ENCODE data around the gene RDH14.

Gene RDH14

DNA sequence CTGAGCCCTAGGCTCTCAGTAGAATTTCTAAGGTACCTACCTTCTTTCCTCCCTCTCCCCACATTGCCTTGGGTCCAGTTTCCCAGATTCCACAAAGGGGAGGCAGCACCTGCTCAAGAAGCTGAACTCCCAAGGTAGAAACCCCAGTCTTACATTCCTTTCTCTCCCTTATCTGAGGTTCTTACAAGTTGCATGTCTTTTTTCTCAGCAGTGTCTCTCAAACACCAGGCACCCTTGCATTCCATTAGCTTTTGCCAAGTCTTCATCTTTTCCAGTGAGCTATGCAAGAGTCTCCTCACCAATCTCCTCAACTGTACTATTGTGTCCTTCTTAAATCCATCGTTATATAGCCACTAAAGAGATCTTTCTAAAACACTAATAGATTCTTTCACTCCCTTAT is 33.0 kb upstream of the RDH14 start:
- Histone ChIP-seq H3K27ac (ENCODE audit: low read length) (no peak overlapping the region), H3K9ac (ENCODE audit: low read length) (no peak overlapping the region), H3K9me3 (ENCODE audit: control insufficient read depth, low read depth, low read length) (no peaks in the 10 kb centered on the region)

DNA sequence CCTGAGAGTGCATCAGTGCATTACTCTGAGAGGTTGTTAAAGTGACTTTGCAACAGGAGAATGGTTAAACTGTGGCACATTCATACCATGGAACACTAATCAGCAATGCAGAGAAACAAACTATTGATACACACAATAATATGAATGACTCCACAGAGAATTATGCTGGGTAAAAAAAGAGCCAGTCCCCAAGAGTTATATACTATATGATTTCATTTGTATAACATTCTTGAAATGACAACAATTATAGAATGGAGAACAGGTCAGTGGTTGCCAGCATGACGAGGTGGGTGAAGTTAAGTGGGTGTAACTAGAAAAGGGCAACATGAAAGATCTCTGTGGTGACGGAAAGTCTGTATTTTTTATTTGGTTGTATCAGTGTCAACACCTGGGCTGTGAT is 31.9 kb upstream of the RDH14 start:
- Histone ChIP-seq H3K4me1 (ENCODE audit: control insufficient read depth, low read depth, low read length) (no peaks in the 10 kb centered on the region), H3K9me3 (ENCODE audit: control insufficient read depth, low read depth, low read length) (no peaks in the 10 kb centered on the region), H3K27ac (ENCODE audit: low read length) (no peak overlapping the region), H3K9ac (ENCODE audit: low read length) (no peak overlapping the region), H3K27me3 (ENCODE audit: control insufficient read depth, insufficient read depth, low read length) (no peaks in the 10 kb centered on the region), H3K36me3 (ENCODE audit: control insufficient read depth, low read depth, low read length) (no peaks in the 10 kb centered on the region), H3K4me3 (ENCODE audit: low read length) (no peak overlapping the region)

More for the DNA sequence above, 33.0 kb upstream of the RDH14 start:
- Histone ChIP-seq H3K4me3 (ENCODE audit: low read length) (no peak overlapping the region), H3K36me3 (ENCODE audit: control insufficient read depth, low read depth, low read length) (no peaks in the 10 kb centered on the region), H3K4me1 (ENCODE audit: control insufficient read depth, low read depth, low read length) (no peaks in the 10 kb centered on the region), H3K27me3 (ENCODE audit: control insufficient read depth, insufficient read depth, low read length) (no peaks in the 10 kb centered on the region)

DNA sequence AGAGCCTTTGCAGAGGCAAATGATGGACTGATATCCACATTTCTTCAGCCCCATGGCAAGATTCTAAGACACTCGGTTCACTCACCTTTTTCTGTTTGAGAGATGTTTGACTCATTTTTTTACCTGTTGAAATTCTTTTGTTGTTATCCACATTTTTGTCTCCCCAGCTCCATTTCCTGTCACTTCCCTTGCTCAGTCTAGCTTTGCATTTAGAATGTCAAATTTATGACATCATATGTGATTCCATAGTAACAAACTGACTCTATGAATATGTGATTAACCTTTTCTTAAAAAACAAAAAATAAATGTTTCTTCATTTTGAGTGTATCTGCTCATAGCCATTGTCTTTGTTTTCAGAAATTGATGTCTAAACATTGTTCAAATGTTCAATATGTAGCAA is 28.9 kb upstream of the RDH14 start, which contains the start of gene NT5C1B:
Gene NT5C1B, minus strand, starts transcription at position 216 of the 400 bp plus-strand sequence. Its CDS starts 101 bp downstream, at position 115.
- no peak within 1 kb of the TSS for H3K27ac ChIP-seq (ENCODE audit: low read length)
- H3K9ac ChIP-seq (ENCODE audit: low read length) = no peak within 1 kb of the TSS
- no peaks in the 10 kb centered on the region for H3K4me1 ChIP-seq (ENCODE audit: control insufficient read depth, low read depth, low read length)
- H3K36me3 ChIP-seq (ENCODE audit: control insufficient read depth, low read depth, low read length) = no peaks in the 10 kb centered on the region
- no peak within 1 kb of the TSS for H3K4me3 ChIP-seq (ENCODE audit: low read length)
- no peaks in the 10 kb centered on the region for H3K27me3 ChIP-seq (ENCODE audit: control insufficient read depth, insufficient read depth, low read length)
- no peaks in the 10 kb centered on the region for H3K9me3 ChIP-seq (ENCODE audit: control insufficient read depth, low read depth, low read length)

DNA sequence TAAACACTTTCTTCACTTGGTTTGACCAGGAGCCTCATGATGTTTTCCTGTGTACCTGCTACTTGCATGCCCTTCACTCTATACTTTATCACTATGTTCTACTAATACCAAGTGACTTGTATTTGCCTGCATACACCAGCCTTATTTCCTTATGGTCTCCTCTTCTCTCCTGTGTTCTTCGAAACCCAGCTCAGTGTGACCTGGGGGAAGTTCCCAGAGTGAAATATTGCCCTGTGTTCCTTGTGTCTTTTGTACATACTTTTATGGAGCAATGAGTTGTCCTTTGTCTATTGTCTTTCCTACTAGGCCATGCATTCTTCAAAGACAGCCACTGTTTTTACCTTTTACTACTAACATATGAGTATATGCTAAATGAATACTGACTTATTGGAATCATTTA is 28.3 kb upstream of the RDH14 start:
- Histone ChIP-seq H3K4me1 (ENCODE audit: control insufficient read depth, low read depth, low read length) (no peaks in the 10 kb centered on the region), H3K4me3 (ENCODE audit: low read length) (no peak overlapping the region), H3K9me3 (ENCODE audit: control insufficient read depth, low read depth, low read length) (no peaks in the 10 kb centered on the region), H3K27me3 (ENCODE audit: control insufficient read depth, insufficient read depth, low read length) (no peaks in the 10 kb centered on the region), H3K36me3 (ENCODE audit: control insufficient read depth, low read depth, low read length) (no peaks in the 10 kb centered on the region), H3K27ac (ENCODE audit: low read length) (no peak overlapping the region), H3K9ac (ENCODE audit: low read length) (no peak overlapping the region)

DNA sequence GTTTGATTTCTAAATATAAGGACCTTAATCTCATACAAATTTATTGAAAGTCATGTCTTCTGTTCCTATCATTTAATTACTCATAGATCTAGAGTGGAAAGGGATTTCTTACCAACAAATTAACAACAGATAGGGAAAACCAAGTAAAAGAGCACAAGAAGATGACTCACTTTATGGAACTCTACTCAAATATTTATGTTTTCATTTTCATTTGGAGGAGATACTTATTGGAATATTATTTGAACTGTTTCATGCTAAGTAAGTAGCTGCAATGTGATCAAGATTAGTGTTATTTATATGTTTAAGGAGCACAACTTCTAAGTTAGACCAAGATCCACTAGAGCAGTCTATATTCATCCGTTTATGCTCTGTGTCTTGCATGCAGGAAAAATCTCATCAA is 27.6 kb upstream of the RDH14 start:
- no peak overlapping the region for H3K4me3 ChIP-seq (ENCODE audit: low read length)
- no peaks in the 10 kb centered on the region for H3K4me1 ChIP-seq (ENCODE audit: control insufficient read depth, low read depth, low read length)
- no peaks in the 10 kb centered on the region for H3K9me3 ChIP-seq (ENCODE audit: control insufficient read depth, low read depth, low read length)
- no peak overlapping the region for H3K9ac ChIP-seq (ENCODE audit: low read length)
- H3K27ac ChIP-seq (ENCODE audit: low read length) = no peak overlapping the region
- H3K36me3 ChIP-seq (ENCODE audit: control insufficient read depth, low read depth, low read length) = no peaks in the 10 kb centered on the region
- no peaks in the 10 kb centered on the region for H3K27me3 ChIP-seq (ENCODE audit: control insufficient read depth, insufficient read depth, low read length)

DNA sequence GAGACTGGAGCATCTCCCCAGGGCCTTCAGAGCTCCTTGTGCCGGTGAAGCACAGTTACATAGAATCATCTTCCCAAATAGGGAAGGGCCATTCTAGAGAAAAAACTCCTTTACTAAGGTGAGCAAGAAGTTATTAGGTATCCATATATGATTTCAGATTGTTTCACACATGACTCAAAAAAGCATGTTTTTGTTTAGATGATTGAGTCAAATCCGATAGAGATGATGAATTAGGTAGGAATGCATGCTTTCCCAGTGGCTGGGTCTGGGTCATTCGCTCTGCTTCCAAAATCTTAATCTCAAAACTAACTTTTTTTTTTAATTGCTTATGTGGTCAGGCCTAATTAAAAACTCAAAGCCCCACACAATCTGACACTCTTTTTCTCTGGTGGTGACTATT is 25.1 kb upstream of the RDH14 start:
- Histone ChIP-seq H3K4me1 (ENCODE audit: control insufficient read depth, low read depth, low read length) (no peaks in the 10 kb centered on the region), H3K27me3 (ENCODE audit: control insufficient read depth, insufficient read depth, low read length) (no peaks in the 10 kb centered on the region), H3K9me3 (ENCODE audit: control insufficient read depth, low read depth, low read length) (no peaks in the 10 kb centered on the region), H3K4me3 (ENCODE audit: low read length) (no peak overlapping the region), H3K27ac (ENCODE audit: low read length) (no peak overlapping the region), H3K9ac (ENCODE audit: low read length) (no peak overlapping the region), H3K36me3 (ENCODE audit: control insufficient read depth, low read depth, low read length) (no peaks in the 10 kb centered on the region)

DNA sequence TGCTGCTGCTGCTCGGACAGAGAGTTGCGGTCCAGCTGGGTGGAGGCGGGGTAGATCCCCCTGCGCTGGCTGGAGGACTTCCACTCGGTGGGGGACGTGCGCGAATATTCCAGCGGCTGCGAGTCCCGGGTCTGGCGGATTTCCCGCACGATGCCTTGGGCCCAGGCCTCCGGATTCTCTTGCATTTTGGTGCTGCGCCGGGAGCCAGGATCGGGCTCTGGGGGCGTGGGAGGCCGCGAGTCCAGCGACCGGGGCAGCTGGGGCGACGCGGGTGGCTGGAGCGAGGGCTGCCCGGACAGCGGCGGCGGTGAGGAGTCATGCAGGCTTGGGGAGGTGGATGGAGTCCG is 24.1 kb upstream of the RDH14 start:
- Histone ChIP-seq H3K4me3 (ENCODE audit: low read length) (no peak overlapping the region), H3K9ac (ENCODE audit: low read length) (no peak overlapping the region)

DNA sequence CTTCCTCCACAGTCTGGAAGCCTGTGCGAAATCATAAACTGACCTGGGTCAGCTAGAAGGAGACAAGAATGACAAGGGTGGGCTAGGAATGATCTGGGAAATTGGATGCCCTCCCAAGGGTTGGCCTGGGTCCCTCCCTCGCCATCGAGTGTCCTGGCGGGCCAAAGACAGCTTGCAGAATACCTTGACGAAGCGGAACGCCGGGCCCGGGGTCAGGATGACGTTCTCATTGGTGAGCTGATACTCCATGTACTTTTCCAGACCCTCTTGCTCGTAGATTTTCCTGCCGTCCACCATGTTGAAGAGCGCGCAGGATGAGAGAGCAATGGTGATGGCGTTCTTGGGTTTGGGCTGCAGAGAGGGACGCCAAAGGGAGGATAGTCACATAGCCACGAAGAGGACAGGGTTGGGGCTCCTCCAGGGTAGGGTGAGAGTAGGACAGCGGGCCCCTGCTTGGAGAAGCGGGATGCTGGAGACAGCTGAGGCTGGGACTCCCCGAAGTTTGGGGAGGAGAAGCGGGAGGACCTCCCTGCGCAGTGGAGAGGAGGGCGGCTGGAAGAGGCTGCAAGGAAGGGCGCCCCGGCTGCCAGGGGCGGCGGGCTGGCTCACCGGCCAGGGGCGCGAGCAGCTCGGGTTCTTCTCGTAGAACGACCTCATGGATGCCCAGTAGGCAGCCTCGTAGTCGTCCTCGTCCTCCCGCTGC is 23.6 kb upstream of the RDH14 start:
- H3K27ac ChIP-seq (ENCODE audit: low read length) = no peak overlapping the region
- H3K4me3 ChIP-seq (ENCODE audit: low read length) = no peak overlapping the region

More for the DNA sequence above, 24.1 kb upstream of the RDH14 start:
- no peaks in the 10 kb centered on the region for H3K4me1 ChIP-seq (ENCODE audit: control insufficient read depth, low read depth, low read length)
- no peaks in the 10 kb centered on the region for H3K9me3 ChIP-seq (ENCODE audit: control insufficient read depth, low read depth, low read length)
- no peak overlapping the region for H3K27ac ChIP-seq (ENCODE audit: low read length)
- no peaks in the 10 kb centered on the region for H3K27me3 ChIP-seq (ENCODE audit: control insufficient read depth, insufficient read depth, low read length)
- H3K36me3 ChIP-seq (ENCODE audit: control insufficient read depth, low read depth, low read length) = no peaks in the 10 kb centered on the region

DNA sequence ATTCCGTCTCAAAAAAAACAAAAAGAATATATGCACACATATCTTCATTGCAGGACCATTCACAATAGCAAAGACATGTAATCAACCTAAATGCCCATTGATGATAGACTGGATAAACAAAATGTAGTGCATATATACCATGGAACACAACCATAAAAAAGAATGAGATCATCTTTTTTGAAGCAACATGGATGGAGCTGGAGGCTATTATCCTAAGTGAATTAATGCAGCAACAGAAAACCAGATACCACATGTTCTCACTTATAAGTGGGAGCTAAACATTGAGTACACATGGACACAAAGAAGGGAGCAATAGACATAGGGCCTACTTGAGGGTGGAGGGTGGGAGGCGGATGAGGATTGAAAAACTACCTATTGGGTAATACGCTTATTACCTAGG is 20.2 kb upstream of the RDH14 start:
- Histone ChIP-seq H3K4me1 (ENCODE audit: control insufficient read depth, low read depth, low read length) (no peaks in the 10 kb centered on the region), H3K36me3 (ENCODE audit: control insufficient read depth, low read depth, low read length) (no peaks in the 10 kb centered on the region), H3K9me3 (ENCODE audit: control insufficient read depth, low read depth, low read length) (no peaks in the 10 kb centered on the region)

More for the DNA sequence above, 23.6 kb upstream of the RDH14 start:
- no peak overlapping the region for H3K9ac ChIP-seq (ENCODE audit: low read length)
- H3K27me3 ChIP-seq (ENCODE audit: control insufficient read depth, insufficient read depth, low read length) = no peaks in the 10 kb centered on the region
- H3K4me1 ChIP-seq (ENCODE audit: control insufficient read depth, low read depth, low read length) = no peaks in the 10 kb centered on the region
- H3K9me3 ChIP-seq (ENCODE audit: control insufficient read depth, low read depth, low read length) = no peaks in the 10 kb centered on the region
- H3K36me3 ChIP-seq (ENCODE audit: control insufficient read depth, low read depth, low read length) = no peaks in the 10 kb centered on the region

DNA sequence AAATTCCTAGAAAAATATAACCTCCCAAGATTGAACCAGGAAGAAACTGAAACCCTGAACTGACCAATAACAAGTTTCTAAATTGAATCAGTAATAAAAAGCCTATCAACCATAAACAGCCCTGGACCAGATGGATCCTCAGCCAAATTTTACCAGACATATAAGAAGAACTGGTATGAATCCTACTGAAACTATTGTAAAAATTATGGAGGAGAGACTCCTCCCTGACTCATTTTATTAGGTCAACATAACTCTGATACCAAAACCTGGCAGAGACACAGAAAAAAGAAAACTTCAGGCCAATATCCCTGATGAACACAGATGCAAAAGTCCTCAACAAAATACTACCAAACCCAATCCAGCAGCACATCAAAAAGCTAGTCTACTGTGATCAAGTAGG is 17.6 kb upstream of the RDH14 start:
- H3K36me3 ChIP-seq (ENCODE audit: control insufficient read depth, low read depth, low read length) = no peaks in the 10 kb centered on the region
- no peaks in the 10 kb centered on the region for H3K27me3 ChIP-seq (ENCODE audit: control insufficient read depth, insufficient read depth, low read length)
- H3K9ac ChIP-seq (ENCODE audit: low read length) = no peak overlapping the region
- no peaks in the 10 kb centered on the region for H3K9me3 ChIP-seq (ENCODE audit: control insufficient read depth, low read depth, low read length)
- no peak overlapping the region for H3K27ac ChIP-seq (ENCODE audit: low read length)
- no peaks in the 10 kb centered on the region for H3K4me1 ChIP-seq (ENCODE audit: control insufficient read depth, low read depth, low read length)
- H3K4me3 ChIP-seq (ENCODE audit: low read length) = no peak overlapping the region

More for the DNA sequence above, 20.2 kb upstream of the RDH14 start:
- Histone ChIP-seq H3K27me3 (ENCODE audit: control insufficient read depth, insufficient read depth, low read length) (no peaks in the 10 kb centered on the region), H3K9ac (ENCODE audit: low read length) (no peak overlapping the region), H3K4me3 (ENCODE audit: low read length) (no peak overlapping the region), H3K27ac (ENCODE audit: low read length) (no peak overlapping the region)

DNA sequence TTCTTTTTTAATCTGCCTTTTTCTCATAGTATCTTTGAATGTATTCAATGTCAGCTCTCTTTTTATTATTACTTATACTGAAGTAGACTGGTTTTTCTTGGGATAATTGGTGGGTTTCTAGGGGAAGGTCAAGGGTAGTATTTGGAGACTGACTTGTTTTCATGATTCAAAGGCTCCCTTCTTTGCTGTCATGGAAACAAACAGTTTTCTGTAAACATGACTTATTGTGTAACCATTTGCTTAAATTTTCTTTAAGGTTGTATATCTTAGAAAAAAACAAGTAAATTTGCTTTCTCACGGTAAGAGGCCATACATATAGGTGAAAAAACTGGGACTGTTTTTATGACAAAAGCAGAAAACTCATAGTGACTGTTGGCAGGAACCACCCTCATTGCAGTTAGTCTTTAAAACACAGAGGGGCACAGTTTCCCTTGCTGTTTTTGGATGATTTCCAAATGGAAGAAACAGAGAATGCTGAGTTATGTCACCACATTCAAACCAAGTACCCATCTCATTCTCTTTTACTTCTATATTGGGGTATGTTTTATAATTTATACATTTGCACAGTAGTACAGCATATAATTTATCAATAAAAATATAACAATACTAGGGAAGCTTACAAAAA is 5.8 kb upstream of the RDH14 start:
- Histone ChIP-seq H3K27ac (ENCODE audit: low read length) (no peak overlapping the region), H3K9ac (ENCODE audit: low read length) (no peak overlapping the region), H3K9me3 (ENCODE audit: control insufficient read depth, low read depth, low read length) (no peaks in the 10 kb centered on the region), H3K36me3 (ENCODE audit: control insufficient read depth, low read depth, low read length) (no peaks in the 10 kb centered on the region), H3K27me3 (ENCODE audit: control insufficient read depth, insufficient read depth, low read length) (no peaks in the 10 kb centered on the region), H3K4me3 (ENCODE audit: low read length) (no peak overlapping the region), H3K4me1 (ENCODE audit: control insufficient read depth, low read depth, low read length) (peaks cover 5% of the 10 kb centered on the region)

DNA sequence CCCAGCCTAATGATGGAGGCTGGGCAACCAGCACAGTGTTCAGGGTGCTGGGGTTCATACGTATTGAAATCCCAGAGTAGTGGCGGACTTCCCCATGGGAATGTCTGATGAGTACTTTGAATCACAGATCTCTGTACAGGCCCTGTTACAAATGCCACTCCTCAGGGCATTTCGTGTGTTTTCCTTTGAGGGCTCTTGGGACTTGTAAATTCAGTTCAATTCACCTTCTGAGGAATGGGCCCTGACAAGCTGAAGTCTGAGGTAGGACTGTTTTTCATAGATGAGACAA is 288 bp upstream of the RDH14 start:
- Histone ChIP-seq H3K27ac (ENCODE audit: low read length) (peak overlapping the region; percentile 59), H3K4me1 (ENCODE audit: control insufficient read depth, low read depth, low read length) (peaks cover 15% of the 10 kb centered on the region), H3K4me3 (ENCODE audit: low read length) (peak overlapping the region; percentile 79), H3K27me3 (ENCODE audit: control insufficient read depth, insufficient read depth, low read length) (no peaks in the 10 kb centered on the region), H3K9ac (ENCODE audit: low read length) (peak overlapping the region; percentile 82), H3K36me3 (ENCODE audit: control insufficient read depth, low read depth, low read length) (peaks cover 5% of the 10 kb centered on the region), H3K9me3 (ENCODE audit: control insufficient read depth, low read depth, low read length) (no peaks in the 10 kb centered on the region)
